Transverse colon (tissue), 4 donors: Measurements from ENCODE around the gene TCP11. TPM values are rescaled to one million over a fixed set of nuclear protein-coding genes. Genes with fewer than 3 reads are reported as not detected.
A peak's percentile ranks its signal among the peaks of the same experiment; 100 is the strongest.

Experiments
- DNase-seq: peaks from one replicate; pipeline ENCODE4 v3.0.0-alpha.2; 2019
- H3K27ac ChIP-seq, 4 donors: fragments of 200-600 bp; sonication (generic); 2 replicates each; pipeline ENCODE4 v1.5.1; 2016 to 2018; ENCODE audit warnings: inconsistent platforms in 4 of 4
- H3K27me3 ChIP-seq: fragments of 200-600 bp; sonication (generic); 2 replicates; pipeline ENCODE4 v1.5.1; 2017; ENCODE audit warnings: inconsistent platforms
- H3K36me3 ChIP-seq, 4 donors: fragments of 200-600 bp; sonication (generic); 2 replicates each; pipeline ENCODE4 v1.5.1; 2017 to 2019; ENCODE audit warnings: inconsistent platforms in 4 of 4
- H3K4me1 ChIP-seq, 4 donors: fragments of 200-600 bp; sonication (generic); 2 replicates each; pipeline ENCODE4 v1.5.1; 2017 to 2020; ENCODE audit warnings: inconsistent platforms in 4 of 4
- H3K4me3 ChIP-seq, 4 donors: fragments of 200-600 bp; sonication (generic); 1 replicate in 1 of 4; 2 replicates in 3 of 4; pipeline versions ENCODE4 v1.5.1 to v1.6.1; 2017 to 2019; ENCODE audit warnings: inconsistent platforms in 4 of 4
- H3K9me3 ChIP-seq, 2 donors: fragments of 200-600 bp; sonication (generic); 2 replicates each; pipeline ENCODE4 v1.5.1; 2017 to 2019; ENCODE audit warnings: inconsistent platforms in 2 of 2
- CTCF ChIP-seq, 5 experiments: fragments of 200-600 bp in 3 of 5; fragments of 450-650 bp in 2 of 5; sonication (generic) in 3 of 5; IDR thresholded peaks; 1 replicate in 2 of 5; 2 replicates in 3 of 5; pipeline ENCODE4 v1.5.1; 2016 to 2017; ENCODE audit warnings: antibody characterized with exemption in 5 of 5, inconsistent platforms in 3 of 5, mild to moderate bottlenecking in 2 of 5, moderate library complexity in 1 of 5
- EP300 ChIP-seq: sonication (generic); formaldehyde crosslinking; IDR thresholded peaks from one replicate; pipeline ENCODE4 v1.6.1; 2017; ENCODE audit warnings: antibody characterized with exemption, low read depth
- POLR2A ChIP-seq: fragments of 450-650 bp; IDR thresholded peaks from one replicate; pipeline ENCODE4 v1.6.1; 2016; ENCODE audit warnings: antibody characterized with exemption, mild to moderate bottlenecking, moderate library complexity
- POLR2AphosphoS5 ChIP-seq, 3 donors: sonication (generic); formaldehyde crosslinking; IDR thresholded peaks; one replicate each; pipeline ENCODE4 v1.6.1; 2016; ENCODE audit warnings: antibody characterized with exemption in 3 of 3
- WGBS, 2 donors: methylation state at CpG; one replicate each; pipeline ENCODE4 v1.1.5; 2018; ENCODE audit warnings: low coverage in 1 of 2; 5-methylcytosine and 5-hydroxymethylcytosine counted together
- in situ Hi-C, 4 donors: fragments of 200-750 bp; cut with MboI; loops; one replicate each; pipeline versions ENCODE4 v1.15.0 to v1.15.1; 2017; ENCODE audit warnings: low sequenced_read_pairs in 3 of 4, low pct_ligation_motif_present in 1 of 4, low pct_unique_long_range_greater_than_20kb in 1 of 4
- intact Hi-C: fragments of 100-400 bp; cut with DNase I; formaldehyde crosslinking; loops from one replicate; pipeline ENCODE4 v1.15.1; 2023; ENCODE audit warnings: low total_unique reads
- total RNA-seq, 4 donors: library from RNA; depleted of rRNA; stranded (reverse); fragments of >200 nt; gene quantifications; one replicate each; pipeline ENCODE4 v1.1.0, GENCODE V29; 2016

TCP11 gene
- total RNA-seq, 4 donors from 2014 or later = 0.96 TPM; not detected in 3

GRCh38 chr6:35170891-35171290 lies 29.8 kb upstream of the TCP11 start:
- WGBS, 2 donors = 95 to 100% methylated on average over 2 to 3 of the region's 3 CpGs

GRCh38 chr6:35170166-35170565 lies 29.0 kb upstream of the TCP11 start:
- 82% methylated on average over 1 of the region's 1 CpG; no CpG with 5 or more reads in 1 of the 2 donors for WGBS, 2 donors
- TF ChIP-seq CTCF (IDR thresholded peaks at IDR 0.05) (no peak), EP300 (no peak), POLR2A (no peak), POLR2AphosphoS5 (IDR thresholded peaks at IDR 0.05) (no peak)
- DNase-seq = no peak
- intact Hi-C loops = no loop called here
- H3K36me3 ChIP-seq = no peaks in the 10 kb centered on the region
- H3K4me1 ChIP-seq = peaks cover 8 to 17% (median 16%) of the 10 kb centered on the region in 4 donors
- H3K27ac ChIP-seq = no peak overlapping the region
- no peaks in the 10 kb centered on the region for H3K9me3 ChIP-seq
- H3K4me3 ChIP-seq = no peak overlapping the region
- in situ Hi-C loops = no loop called here
- H3K27me3 ChIP-seq = no peaks in the 10 kb centered on the region

More at GRCh38 chr6:35170891-35171290, 29.8 kb upstream of the TCP11 start:
- H3K4me3 ChIP-seq = no peak overlapping the region
- H3K27me3 ChIP-seq = no peaks in the 10 kb centered on the region
- no peaks in the 10 kb centered on the region for H3K36me3 ChIP-seq
- in situ Hi-C loops (no loop called here), intact Hi-C loops (no loop called here)
- DNase-seq = no peak
- H3K27ac ChIP-seq = no peak overlapping the region
- no peak for TF ChIP-seq POLR2A
- no peak for TF ChIP-seq EP300
- TF ChIP-seq CTCF (IDR thresholded peaks at IDR 0.05) = no peak
- no peak for TF ChIP-seq POLR2AphosphoS5 (IDR thresholded peaks at IDR 0.05)
- H3K9me3 ChIP-seq = no peaks in the 10 kb centered on the region
- peaks cover 8 to 12% (median 10%) of the 10 kb centered on the region in 4 donors for H3K4me1 ChIP-seq

GRCh38 chr6:35168461-35168861 lies 27.3 kb upstream of the TCP11 start:
- no peaks in the 10 kb centered on the region for H3K36me3 ChIP-seq
- H3K4me1 ChIP-seq = peaks cover 8 to 22% (median 17%) of the 10 kb centered on the region in 4 donors
- H3K27ac ChIP-seq = no peak overlapping the region
- no peak overlapping the region for H3K4me3 ChIP-seq
- TF ChIP-seq POLR2AphosphoS5 (IDR thresholded peaks at IDR 0.05) (no peak), CTCF (IDR thresholded peaks at IDR 0.05) (no peak), EP300 (no peak), POLR2A (no peak)
- no peak for DNase-seq
- in situ Hi-C loops (no loop called here), intact Hi-C loops (no loop called here)
- no peaks in the 10 kb centered on the region for H3K27me3 ChIP-seq
- 93% methylated on average over 7 of the region's 7 CpGs; no CpG with 5 or more reads in 1 of the 2 donors for WGBS, 2 donors
- H3K9me3 ChIP-seq = no peaks in the 10 kb centered on the region

GRCh38 chr6:35167505-35167904 lies 26.4 kb upstream of the TCP11 start:
- H3K27me3 ChIP-seq = no peaks in the 10 kb centered on the region
- no peak overlapping the region for H3K27ac ChIP-seq
- no peaks in the 10 kb centered on the region for H3K36me3 ChIP-seq
- in situ Hi-C loops (no loop called here), intact Hi-C loops (no loop called here)
- no peak for TF ChIP-seq EP300
- TF ChIP-seq POLR2A = no peak
- no peaks in the 10 kb centered on the region for H3K9me3 ChIP-seq
- DNase-seq = no peak
- no peak overlapping the region for H3K4me3 ChIP-seq
- peaks cover 8 to 22% (median 17%) of the 10 kb centered on the region in 4 donors for H3K4me1 ChIP-seq

- Histone ChIP-seq H3K36me3 (no peaks in the 10 kb centered on the region), H3K4me1 (peaks cover 8 to 22% (median 17%) of the 10 kb centered on the region in 4 donors), H3K27ac (peak overlapping the region; percentile 57 to 88 (median 74)), H3K4me3 (no peak overlapping the region), H3K27me3 (no peaks in the 10 kb centered on the region), H3K9me3 (no peaks in the 10 kb centered on the region)
- in situ Hi-C loops (no loop called here), intact Hi-C loops (no loop called here)
- peak; percentile 19 for TF ChIP-seq POLR2A
- TF ChIP-seq EP300 = no peak
- DNase-seq = peak; percentile 49
- WGBS, 2 donors = 44% methylated on average over 5 of the region's 5 CpGs; no CpG with 5 or more reads in 1 of the 2 donors
Observed at GRCh38 chr6:35166520-35166919, 25.4 kb upstream of the TCP11 start.
